GM12878 (cell line): Measurements from ENCODE around the gene SPX. TPM values are rescaled to one million over a fixed set of nuclear protein-coding genes. Genes with fewer than 3 reads are reported as not detected.

ENCODE experiments used
- BHLHE40 ChIP-seq, 2 experiments: fragments of 450-650 bp in 1 of 2; IDR thresholded peaks; 2 replicates each; pipeline ENCODE4 v1.6.1; 2011 to 2017; ENCODE audit warnings: low read depth in 2 of 2, borderline replicate concordance in 1 of 2, improper control_type of control experiment in 1 of 2, low read length in 1 of 2, mild to moderate bottlenecking in 1 of 2
- CBFB ChIP-seq: IDR thresholded peaks from 2 replicates; pipeline ENCODE4 v1.6.1; 2016; ENCODE audit warnings: antibody characterized with exemption, low read depth
- CBX3 ChIP-seq: fragments of 200-600 bp; sonication (generic); IDR thresholded peaks from 2 replicates; pipeline ENCODE4 v1.6.1; 2016; ENCODE audit warnings: low read depth, borderline replicate concordance
- CREB1 ChIP-seq: IDR thresholded peaks from 2 replicates; pipeline ENCODE4 v1.6.1; 2012; ENCODE audit warnings: low read depth, mild to moderate bottlenecking, inconsistent platforms
- EP300 ChIP-seq, 2 experiments: fragments of 150-350 bp in 1 of 2; IDR thresholded peaks; 2 replicates each; pipeline ENCODE4 v1.6.1; 2011 to 2012; ENCODE audit warnings: low read depth in 2 of 2, low read length in 2 of 2, borderline replicate concordance in 1 of 2, improper control_type of control experiment in 1 of 2, inconsistent platforms in 1 of 2; ENCODE audit not compliant: control insufficient read depth in 1 of 2
- EZH2 ChIP-seq: IDR thresholded peaks from 2 replicates; pipeline ENCODE4 v1.6.1; 2012; ENCODE audit warnings: low read depth, mild to moderate bottlenecking, control low read depth, inconsistent platforms, low read length, borderline replicate concordance; ENCODE audit not compliant: control insufficient read depth
- HCFC1 ChIP-seq: fragments of 150-350 bp; IDR thresholded peaks from 2 replicates; pipeline ENCODE4 v1.6.1; 2014; ENCODE audit warnings: low read length
- HDAC6 ChIP-seq: fragments of 200-600 bp; sonication (generic); IDR thresholded peaks from one replicate; pipeline ENCODE4 v1.8.0; 2017; ENCODE audit warnings: antibody characterized with exemption; ENCODE audit not compliant: unreplicated experiment
- HSF1 ChIP-seq: fragments of 150-350 bp; IDR thresholded peaks from 2 replicates; pipeline ENCODE4 v1.6.1; 2014; ENCODE audit warnings: mild to moderate bottlenecking, low read depth, low read length
- IKZF2 ChIP-seq, 2 experiments: fragments of 450-650 bp; IDR thresholded peaks; 2 replicates each; pipeline ENCODE4 v1.6.1; 2017; ENCODE audit warnings: mild to moderate bottlenecking in 2 of 2, moderate library complexity in 2 of 2
- IRF4 ChIP-seq: IDR thresholded peaks from 2 replicates; pipeline ENCODE4 v1.6.1; 2011; ENCODE audit warnings: low read depth, low read length
- NFIC ChIP-seq: IDR thresholded peaks from 2 replicates; pipeline ENCODE4 v1.6.1; 2012; ENCODE audit warnings: low read depth, mild to moderate bottlenecking, inconsistent platforms, low read length, moderate library complexity
- PAX8 ChIP-seq: fragments of 450-650 bp; IDR thresholded peaks from 2 replicates; pipeline ENCODE4 v1.6.1; 2017; ENCODE audit warnings: mild to moderate bottlenecking, moderate library complexity
- POLR2AphosphoS2 ChIP-seq: IDR thresholded peaks from 2 replicates; pipeline ENCODE4 v1.6.1; 2011; ENCODE audit warnings: low read depth, mild to moderate bottlenecking, low read length, improper control_type of control experiment, moderate library complexity
- POLR2AphosphoS5 ChIP-seq: IDR thresholded peaks from 2 replicates; pipeline ENCODE4 v1.6.1; 2011; ENCODE audit warnings: mild to moderate bottlenecking, low read length, inconsistent platforms
- RAD21 ChIP-seq: IDR thresholded peaks from 2 replicates; pipeline ENCODE4 v1.6.1; 2011; ENCODE audit warnings: mild to moderate bottlenecking, low read depth, low read length, moderate library complexity; ENCODE audit not compliant: insufficient read depth
- SUPT20H ChIP-seq: IDR thresholded peaks from 2 replicates; pipeline ENCODE4 v1.6.1; 2011; ENCODE audit warnings: low read depth, mild to moderate bottlenecking, low read length, moderate library complexity, borderline replicate concordance; ENCODE audit not compliant: control insufficient read depth
- TBL1XR1 ChIP-seq: IDR thresholded peaks from 2 replicates; pipeline ENCODE4 v1.6.1; 2012; ENCODE audit warnings: low read depth, low read length, improper control_type of control experiment
- TCF3 ChIP-seq: IDR thresholded peaks from 2 replicates; pipeline ENCODE4 v1.6.1; 2012; ENCODE audit warnings: low read depth, mild to moderate bottlenecking, low read length, borderline replicate concordance; ENCODE audit not compliant: insufficient read depth
- YY1 ChIP-seq: IDR thresholded peaks from 2 replicates; pipeline ENCODE4 v1.6.1; 2011; ENCODE audit warnings: low read depth, mild to moderate bottlenecking, low read length
- ZNF384 ChIP-seq: IDR thresholded peaks from 2 replicates; pipeline ENCODE4 v1.6.1; 2012; ENCODE audit warnings: low read depth, mild to moderate bottlenecking, low read length, improper control_type of control experiment, borderline replicate concordance
- ZNF687 ChIP-seq: fragments of 450-650 bp; IDR thresholded peaks from 2 replicates; pipeline ENCODE4 v1.6.1; 2017; ENCODE audit warnings: mild to moderate bottlenecking, moderate library complexity
- polyA plus RNA-seq, 11 experiments: library from polyadenylated mRNA; depleted of rRNA in 4 of 11; unstranded in 6 of 11; stranded (reverse) in 5 of 11; fragments of >200 nt; fragmentation: Nextera tagmentation in 4 of 11; fragmentation: Illumina TruSeq in 1 of 11; extraction: Ambion mirVana in 4 of 11; extraction: Trizol in 1 of 11; gene quantifications; 1 replicate in 1 of 11; 2 replicates in 10 of 11; pipeline versions ENCODE4 v1.2.1 to v1.2.3, GENCODE V29; 2011 to 2016; ENCODE audit warnings: inconsistent platforms in 2 of 11, missing spikeins in 2 of 11, low read depth in 1 of 11
- total RNA-seq, 4 experiments: library from RNA; depleted of rRNA in 3 of 4; stranded (reverse); fragments of >200 nt in 3 of 4; fragmentation: Illumina TruSeq in 1 of 4; extraction: Trizol in 1 of 4; gene quantifications; 2 replicates each; pipeline versions ENCODE4 v1.2.1 to v1.2.3, GENCODE V29; 2013 to 2021
- TF ChIP-seq, protein P1 (sequence below): fragments of 450-650 bp; IDR thresholded peaks from 2 replicates; pipeline ENCODE4 v1.6.1; 2017; ENCODE audit warnings: borderline replicate concordance

Gene SPX
- total and polyA plus RNA-seq, 10 of the 15 experiments (the other 5 are each of a cell fraction or from before 2014, with no cell fraction given), result 0.05 TPM; not detected in 8

GRCh38 chr12:21501258-21502163 lies 24.6 kb upstream of the SPX start, which contains the start of the genes GOLT1B and RECQL (continued):
- no peak for TF ChIP-seq EP300 (IDR thresholded peaks at IDR 0.05; ENCODE audit: borderline replicate concordance in 1 of 2, control insufficient read depth in 1 of 2, low read depth in 2 of 2, low read length in 2 of 2)
- TF ChIP-seq CBFB, result 0 out of 2 replicates have a peak, but pooled peaks have one; percentile 35
- TF ChIP-seq PAX8, result no peak
- TF ChIP-seq IKZF2 (IDR thresholded peaks at IDR 0.05), result 0 out of 4 replicates have a peak, but pooled peaks of 1 of the 2 experiments have one; percentile 21
- peak; percentile 90 for TF ChIP-seq POLR2AphosphoS5
- TF ChIP-seq HCFC1, result peak; percentile 54
- TF ChIP-seq, protein P1, sequence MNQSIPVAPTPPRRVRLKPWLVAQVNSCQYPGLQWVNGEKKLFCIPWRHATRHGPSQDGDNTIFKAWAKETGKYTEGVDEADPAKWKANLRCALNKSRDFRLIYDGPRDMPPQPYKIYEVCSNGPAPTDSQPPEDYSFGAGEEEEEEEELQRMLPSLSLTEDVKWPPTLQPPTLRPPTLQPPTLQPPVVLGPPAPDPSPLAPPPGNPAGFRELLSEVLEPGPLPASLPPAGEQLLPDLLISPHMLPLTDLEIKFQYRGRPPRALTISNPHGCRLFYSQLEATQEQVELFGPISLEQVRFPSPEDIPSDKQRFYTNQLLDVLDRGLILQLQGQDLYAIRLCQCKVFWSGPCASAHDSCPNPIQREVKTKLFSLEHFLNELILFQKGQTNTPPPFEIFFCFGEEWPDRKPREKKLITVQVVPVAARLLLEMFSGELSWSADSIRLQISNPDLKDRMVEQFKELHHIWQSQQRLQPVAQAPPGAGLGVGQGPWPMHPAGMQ, result no peak
- no peak for TF ChIP-seq HSF1
- peak; percentile 82 for TF ChIP-seq POLR2AphosphoS2
- TF ChIP-seq SUPT20H, result no peak
- peak; percentile 95 for TF ChIP-seq CREB1
- TF ChIP-seq RAD21, result no peak
- TF ChIP-seq TCF3, result no peak
- TF ChIP-seq YY1, result peak; percentile 69; the same call in 1 of the 2 replicates
- TF ChIP-seq HDAC6, result no peak
- peak; percentile 10; the same call in 1 of the 2 replicates for TF ChIP-seq ZNF384
- TF ChIP-seq ZNF687, result no peak
- peak in 1 of 2 experiments; percentile 2; a peak in 1 of 4 replicates for TF ChIP-seq BHLHE40 (IDR thresholded peaks at IDR 0.05; ENCODE audit: borderline replicate concordance in 1 of 2, low read depth in 2 of 2, low read length in 1 of 2)
- 0 out of 2 replicates have a peak, but pooled peaks have one; percentile 31 for TF ChIP-seq IRF4
- no peak for TF ChIP-seq CBX3
- TF ChIP-seq NFIC, result peak; percentile 47
- TF ChIP-seq TBL1XR1, result no peak
- no peak for TF ChIP-seq EZH2
